Psoas muscle (tissue), 8 donors: ENCODE results near the gene RD3L. TPM values are rescaled to one million over a fixed set of nuclear protein-coding genes. Genes with fewer than 3 reads are reported as not detected.

Source experiments
- ATAC-seq, 4 donors: fragments of 200-7000 bp; cut with Tn5 transposase; one replicate each; pipeline ENCODE4 v1.9.1; 2020; ENCODE audit warnings: moderate library complexity in 3 of 4, mild to moderate bottlenecking in 2 of 4
- DNase-seq, 2 donors: peaks; one replicate each; pipeline ENCODE4 v3.0.0-alpha.2; 2020
- H3K27ac ChIP-seq: fragments of 200-600 bp; one replicate; pipeline ENCODE4 v1.8.0; 2022
- H3K27me3 ChIP-seq, 3 donors: fragments of 200-600 bp in 1 of 3; one replicate each; pipeline versions ENCODE4 v1.6.1 to v1.8.0; 2013 to 2022; ENCODE audit warnings: low read length in 2 of 3, mild to moderate bottlenecking in 2 of 3, moderate library complexity in 1 of 3; ENCODE audit not compliant: insufficient read depth in 3 of 3
- H3K36me3 ChIP-seq, 2 donors: fragments of 200-600 bp in 1 of 2; one replicate each; pipeline versions ENCODE4 v1.6.1 to v1.8.0; 2013 to 2022; ENCODE audit warnings: low read depth in 1 of 2, mild to moderate bottlenecking in 1 of 2, moderate library complexity in 1 of 2; ENCODE audit not compliant: insufficient read depth in 1 of 2
- H3K4me1 ChIP-seq: fragments of 200-600 bp; one replicate; pipeline ENCODE4 v1.8.0; 2022
- H3K4me3 ChIP-seq: fragments of 200-600 bp; one replicate; pipeline ENCODE4 v1.8.0; 2022; ENCODE audit warnings: mild to moderate bottlenecking
- H3K9me3 ChIP-seq: fragments of 200-600 bp; one replicate; pipeline ENCODE4 v1.8.0; 2022
- WGBS, 3 donors: extraction: QIAGEN DNeasy Blood & Tissue Kit; methylation state at CpG; one replicate each; pipeline versions ENCODE4 v1.1.6 to v1.1.7; 2013; 5-methylcytosine and 5-hydroxymethylcytosine counted together
- intact Hi-C, 2 donors: fragments of 100-400 bp; cut with DNase I; formaldehyde crosslinking; loops; one replicate each; pipeline versions ENCODE4 v1.11.0 to v1.14.2; 2022
- polyA plus RNA-seq, 3 donors: library from polyadenylated mRNA; stranded (reverse); fragments of 200-250 nt; gene quantifications; one replicate each; pipeline ENCODE4 v1.2.3, GENCODE V29; 2013
- total RNA-seq, 4 donors: library from RNA; stranded (reverse); fragmentation: NEBNext Ultra II Directional in 2 of 4; extraction: Animal tissue kit (Norgen Biotek cat#: 25700) in 2 of 4; gene quantifications; one replicate each; pipeline versions ENCODE4 v1.2.1 to v1.2.4, GENCODE V29; 2021 to 2023
- TF ChIP-seq, protein P1 (sequence below): fragments of 200-600 bp; IDR thresholded peaks from one replicate; pipeline ENCODE4 v1.8.0; 2022; ENCODE audit warnings: antibody characterized with exemption
- donor health status: healthy with polysubstance abuse.
- donor health status: DM: no; HTN: no; CAD: no; lungs with moderate emphysema.
- donor health status: Bipolar disorder and iron deficiency.
- donor health status: healthy.
- donor health status: DM: yes; HTN: yes; CAD: no.
- donor health status: DM: no; HTN: no; CAD: no.
- donor health status: DM: no; HTN: no; CAD: no.
- donor health status: DM: yes; HTN: yes; CAD: no.

Gene RD3L
- total and polyA plus RNA-seq, 7 donors = not detected

DNA sequence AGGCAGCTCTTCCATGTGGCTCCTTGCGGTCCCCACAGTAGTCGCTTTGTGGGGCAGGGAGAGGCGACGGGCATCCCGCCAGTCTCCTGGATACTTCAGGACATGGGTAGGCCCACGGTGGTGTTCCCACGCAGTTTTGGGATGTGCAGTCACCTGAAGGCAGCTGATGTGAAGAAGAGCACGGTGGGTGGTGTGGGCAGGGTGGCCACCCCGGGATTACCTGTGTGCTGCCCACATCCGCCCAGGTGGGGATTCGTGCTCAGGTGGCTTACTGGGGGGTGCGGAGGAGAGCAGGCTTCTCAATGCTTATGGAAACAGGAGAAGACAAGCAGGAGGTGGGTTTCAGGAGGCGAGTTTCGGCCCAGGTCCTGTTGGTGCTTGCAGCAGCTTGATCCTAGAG lies 42.5 kb downstream of the RD3L start:
- H3K27me3 ChIP-seq = no peaks in the 10 kb centered on the region
- ATAC-seq (no peak), DNase-seq (no peak)
- no peaks in the 10 kb centered on the region for H3K9me3 ChIP-seq
- H3K4me3 ChIP-seq = no peak overlapping the region
- TF ChIP-seq, protein P1, sequence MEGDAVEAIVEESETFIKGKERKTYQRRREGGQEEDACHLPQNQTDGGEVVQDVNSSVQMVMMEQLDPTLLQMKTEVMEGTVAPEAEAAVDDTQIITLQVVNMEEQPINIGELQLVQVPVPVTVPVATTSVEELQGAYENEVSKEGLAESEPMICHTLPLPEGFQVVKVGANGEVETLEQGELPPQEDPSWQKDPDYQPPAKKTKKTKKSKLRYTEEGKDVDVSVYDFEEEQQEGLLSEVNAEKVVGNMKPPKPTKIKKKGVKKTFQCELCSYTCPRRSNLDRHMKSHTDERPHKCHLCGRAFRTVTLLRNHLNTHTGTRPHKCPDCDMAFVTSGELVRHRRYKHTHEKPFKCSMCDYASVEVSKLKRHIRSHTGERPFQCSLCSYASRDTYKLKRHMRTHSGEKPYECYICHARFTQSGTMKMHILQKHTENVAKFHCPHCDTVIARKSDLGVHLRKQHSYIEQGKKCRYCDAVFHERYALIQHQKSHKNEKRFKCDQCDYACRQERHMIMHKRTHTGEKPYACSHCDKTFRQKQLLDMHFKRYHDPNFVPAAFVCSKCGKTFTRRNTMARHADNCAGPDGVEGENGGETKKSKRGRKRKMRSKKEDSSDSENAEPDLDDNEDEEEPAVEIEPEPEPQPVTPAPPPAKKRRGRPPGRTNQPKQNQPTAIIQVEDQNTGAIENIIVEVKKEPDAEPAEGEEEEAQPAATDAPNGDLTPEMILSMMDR = no peak
- peaks cover 4% of the 10 kb centered on the region for H3K4me1 ChIP-seq
- 91 to 96% (median 92%) methylated on average over 14 of the region's 14 CpGs for WGBS, 3 donors
- intact Hi-C loops = no loop called here
- H3K27ac ChIP-seq = no peak overlapping the region
- H3K36me3 ChIP-seq = no peaks in the 10 kb centered on the region

DNA sequence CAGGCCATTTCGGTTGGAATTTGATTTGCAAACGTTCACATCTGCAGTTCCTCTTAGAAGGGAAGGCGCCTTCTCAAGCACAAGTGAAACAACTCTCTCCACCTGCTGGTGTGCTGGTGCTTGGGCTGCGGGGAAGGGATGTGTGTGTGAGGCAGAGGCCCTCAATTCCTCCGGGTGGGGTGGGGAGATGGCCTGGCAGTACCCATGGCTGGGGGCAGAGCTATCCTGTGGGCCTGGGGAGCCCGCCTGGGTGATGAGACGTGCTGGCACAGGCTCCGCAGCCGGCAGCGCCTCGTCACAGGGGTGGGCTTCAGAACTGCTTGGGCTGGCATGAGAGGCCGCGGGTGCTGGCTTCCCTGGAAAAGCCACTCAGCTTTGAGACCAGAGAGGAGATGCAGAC lies 43.0 kb downstream of the RD3L start:
- intact Hi-C loops = no loop called here
- Histone ChIP-seq H3K4me3 (no peak overlapping the region), H3K9me3 (no peaks in the 10 kb centered on the region), H3K27me3 (no peaks in the 10 kb centered on the region), H3K27ac (no peak overlapping the region), H3K4me1 (peaks cover 4% of the 10 kb centered on the region), H3K36me3 (no peaks in the 10 kb centered on the region)
- DNase-seq (no peak), ATAC-seq (no peak)
- 76 to 78% (median 77%) methylated on average over 13 of the region's 13 CpGs for WGBS, 3 donors
- TF ChIP-seq, protein P1 = no peak

GRCh38 chr14:103898711-103899110 lies 43.6 kb downstream of the RD3L start:
- Histone ChIP-seq H3K27me3 (no peaks in the 10 kb centered on the region), H3K4me3 (no peak overlapping the region), H3K4me1 (peaks cover 4% of the 10 kb centered on the region), H3K36me3 (no peaks in the 10 kb centered on the region), H3K27ac (no peak overlapping the region), H3K9me3 (no peaks in the 10 kb centered on the region)
- 85 to 89% (median 88%) methylated on average over 9 of the region's 9 CpGs for WGBS, 3 donors
- ATAC-seq (no peak), DNase-seq (no peak)
- intact Hi-C loops = no loop called here
- TF ChIP-seq, protein P1 = no peak

DNA sequence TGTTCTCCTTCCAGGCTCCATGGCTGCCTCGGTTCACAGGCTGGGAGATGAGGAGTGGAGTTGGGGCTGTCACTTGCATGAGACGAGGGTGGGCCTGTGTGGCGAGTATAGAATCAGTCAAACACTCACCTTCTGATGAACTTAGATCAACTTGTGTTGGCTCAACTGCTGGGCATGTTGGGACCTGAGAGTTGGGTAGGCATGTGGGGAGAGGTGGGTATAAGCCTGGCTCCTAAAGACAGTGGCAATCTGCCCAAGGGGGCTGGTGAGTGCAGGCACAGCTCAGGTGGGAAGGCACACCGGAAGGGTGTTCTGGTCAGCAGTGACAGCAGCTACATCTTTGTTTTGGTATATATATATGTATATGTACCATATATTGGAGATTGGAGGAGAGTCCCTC lies 44.1 kb downstream of the RD3L start:
- Histone ChIP-seq H3K9me3 (no peaks in the 10 kb centered on the region), H3K36me3 (no peaks in the 10 kb centered on the region), H3K4me1 (peaks cover 4% of the 10 kb centered on the region), H3K27ac (no peak overlapping the region), H3K27me3 (no peaks in the 10 kb centered on the region), H3K4me3 (no peak overlapping the region)
- intact Hi-C loops = no loop called here
- ATAC-seq (no peak), DNase-seq (no peak)
- WGBS, 3 donors = 96 to 99% (median 96%) methylated on average over 4 of the region's 4 CpGs
- TF ChIP-seq, protein P1 = no peak
